ENCODE measurements around the gene SUN2.

- TF ChIP-seq POLR2AphosphoS5 (IDR thresholded peaks at IDR 0.05) (no peak), CTCF (IDR thresholded peaks at IDR 0.05; ENCODE audit: poor library complexity, severe bottlenecking) (no peak), RAD21 (conservative IDR thresholded peaks at IDR 0.05) (no peak)
These were observed 21.2 kb downstream of the SUN2 start for GRCh38 chr22:38734421-38735100.

Data from neural cell (in vitro differentiated cells).